Naive thymus-derived CD4-positive, alpha-beta T cell (primary cell): ENCODE results near the gene TTC17. TPM values are rescaled to one million over a fixed set of nuclear protein-coding genes. Genes with fewer than 3 reads are reported as not detected.

Experiments
- ATAC-seq: fragments of 150-1000 bp; cut with Tn5 transposase; 2 replicates; pipeline ENCODE4 v1.10.0; 2021; ENCODE audit warnings: mild to moderate bottlenecking, moderate library complexity
- CTCF ChIA-PET: fragments of 350-600 bp; sonication (Branson Sonifier 250); formaldehyde crosslinking; loops from one replicate; lab custom pipeline; 2021; ENCODE audit warnings: antibody characterized with exemption; lab: Charles Lee
- POLR2A ChIA-PET: fragments of 350-600 bp; sonication (Branson Sonifier 250); formaldehyde crosslinking; loops from one replicate; lab custom pipeline; 2021; ENCODE audit warnings: antibody characterized with exemption, inconsistent platforms; lab: Charles Lee
- DNase-seq, 9 donors: peaks; one replicate each; pipeline versions ENCODE4 v3.0.0 to v3.0.0-alpha.2; 2020 to 2022; ENCODE audit warnings: mixed read lengths in 1 of 9
- H3K27ac ChIP-seq: one replicate; pipeline ENCODE4 v1.7.0; 2013; ENCODE audit warnings: mild to moderate bottlenecking, low read depth, low read length, moderate library complexity
- H3K27me3 ChIP-seq, 2 donors: one replicate each; pipeline ENCODE4 v1.7.0; 2013; ENCODE audit warnings: low read length in 2 of 2, mild to moderate bottlenecking in 2 of 2, moderate library complexity in 2 of 2; ENCODE audit not compliant: control insufficient read depth in 2 of 2, insufficient read depth in 2 of 2
- H3K36me3 ChIP-seq, 3 experiments: 1 replicate in 2 of 3; 2 replicates in 1 of 3; pipeline ENCODE4 v1.7.0; 2013; ENCODE audit warnings: low read length in 3 of 3, mild to moderate bottlenecking in 3 of 3, moderate library complexity in 1 of 3; ENCODE audit not compliant: insufficient read depth in 3 of 3, control insufficient read depth in 2 of 3
- H3K4me1 ChIP-seq, 2 donors: one replicate each; pipeline ENCODE4 v1.7.0; 2013; ENCODE audit warnings: low read length in 2 of 2, mild to moderate bottlenecking in 2 of 2, moderate library complexity in 1 of 2; ENCODE audit not compliant: control insufficient read depth in 2 of 2, insufficient read depth in 2 of 2
- H3K4me3 ChIP-seq: 2 replicates; pipeline ENCODE4 v1.7.0; 2013; ENCODE audit warnings: mild to moderate bottlenecking, low read length
- H3K9me3 ChIP-seq, 3 experiments: 1 replicate in 2 of 3; 2 replicates in 1 of 3; pipeline ENCODE4 v1.7.0; 2013; ENCODE audit warnings: low read length in 3 of 3; ENCODE audit not compliant: control insufficient read depth in 2 of 3
- H3K27ac Mint-ChIP-seq, 9 donors: one replicate each; pipeline ENCODE4 v1.8.0; 2020 to 2022; ENCODE audit warnings: mixed read lengths in 9 of 9, mild to moderate bottlenecking in 8 of 9, moderate library complexity in 5 of 9, inconsistent platforms in 2 of 9
- H3K27me3 Mint-ChIP-seq, 5 donors: one replicate each; pipeline ENCODE4 v1.8.0; 2021 to 2022; ENCODE audit warnings: mixed read lengths in 5 of 5, mild to moderate bottlenecking in 1 of 5
- H3K36me3 Mint-ChIP-seq, 5 donors: one replicate each; pipeline ENCODE4 v1.8.0; 2020 to 2022; ENCODE audit warnings: mixed read lengths in 5 of 5, mild to moderate bottlenecking in 3 of 5, inconsistent platforms in 1 of 5
- H3K4me1 Mint-ChIP-seq, 7 donors: one replicate each; pipeline ENCODE4 v1.8.0; 2020 to 2022; ENCODE audit warnings: mixed read lengths in 7 of 7, mild to moderate bottlenecking in 3 of 7, inconsistent platforms in 1 of 7
- H3K4me3 Mint-ChIP-seq, 10 donors: one replicate each; pipeline ENCODE4 v1.8.0; 2020 to 2022; ENCODE audit warnings: mild to moderate bottlenecking in 10 of 10, mixed read lengths in 10 of 10, moderate library complexity in 6 of 10, inconsistent platforms in 2 of 10
- H3K9me3 Mint-ChIP-seq, 11 donors: one replicate each; pipeline ENCODE4 v1.8.0; 2020 to 2022; ENCODE audit warnings: mixed read lengths in 11 of 11, mild to moderate bottlenecking in 4 of 11, inconsistent platforms in 1 of 11, moderate library complexity in 1 of 11
- intact Hi-C, 2 donors: fragments of 100-400 bp; cut with micrococcal nuclease; formaldehyde crosslinking; loops; one replicate each; pipeline ENCODE4 v1.15.1; 2023
- polyA plus RNA-seq, 2 donors: library from polyadenylated mRNA; unstranded; fragments of 300-500 nt; fragmentation: Illumina TruSeq; gene quantifications; one replicate each; pipeline ENCODE4 v1.2.3, GENCODE V29; 2021
- total RNA-seq, 6 experiments: library from RNA in 5 of 6; stranded (reverse) in 5 of 6; gene quantifications; 1 replicate in 5 of 6; 2 replicates in 1 of 6; pipeline ENCODE4 v1.2.3 and lab custom pipeline; 2021 to 2026

Gene TTC17
- total and polyA plus RNA-seq, 7 experiments from 2014 or later: 45.9 to 132 (median 97.9) TPM

GRCh38 chr11:43376065-43376464 lies 17.3 kb downstream of the TTC17 start:
- H3K27me3 ChIP-seq: no peaks in the 10 kb centered on the region
- H3K27ac Mint-ChIP-seq: no peak overlapping the region
- H3K9me3 ChIP-seq: no peaks in the 10 kb centered on the region
- no peaks in the 10 kb centered on the region for H3K4me1 ChIP-seq
- DNase-seq (no peak), ATAC-seq (no peak)
- H3K4me1 Mint-ChIP-seq: peaks cover 7 to 42% (median 31%) of the 10 kb centered on the region in 7 donors
- H3K27me3 Mint-ChIP-seq: no peaks in the 10 kb centered on the region
- H3K4me3 ChIP-seq: no peak overlapping the region
- POLR2A ChIA-PET: no interaction called here
- CTCF ChIA-PET: no interaction called here
- no peaks in the 10 kb centered on the region for H3K9me3 Mint-ChIP-seq
- intact Hi-C loops: no loop called here
- H3K27ac ChIP-seq: no peak overlapping the region
- peaks cover 0 to 40% (median 4%) of the 10 kb centered on the region in 5 donors for H3K36me3 Mint-ChIP-seq
- H3K4me3 Mint-ChIP-seq: no peak overlapping the region
- peaks cover 0 to 12% (median 10%) of the 10 kb centered on the region in 3 experiments for H3K36me3 ChIP-seq

GRCh38 chr11:43376594-43376993 lies 17.9 kb downstream of the TTC17 start:
- Histone ChIP-seq H3K4me1 (no peaks in the 10 kb centered on the region), H3K36me3 (peaks cover 3 to 11% (median 10%) of the 10 kb centered on the region in 3 experiments), H3K27ac (no peak overlapping the region), H3K4me3 (no peak overlapping the region), H3K27me3 (no peaks in the 10 kb centered on the region), H3K9me3 (no peaks in the 10 kb centered on the region)
- CTCF ChIA-PET: no interaction called here
- H3K9me3 Mint-ChIP-seq: no peaks in the 10 kb centered on the region
- ATAC-seq: no peak
- POLR2A ChIA-PET: no interaction called here
- H3K4me1 Mint-ChIP-seq: peaks cover 7 to 37% (median 28%) of the 10 kb centered on the region in 7 donors
- no peak for DNase-seq
- H3K27ac Mint-ChIP-seq: no peak overlapping the region
- no peaks in the 10 kb centered on the region for H3K27me3 Mint-ChIP-seq
- H3K4me3 Mint-ChIP-seq: no peak overlapping the region
- H3K36me3 Mint-ChIP-seq: peaks cover 0 to 37% (median 5%) of the 10 kb centered on the region in 5 donors
- intact Hi-C loops: no loop called here

- Histone ChIP-seq H3K36me3 (peaks cover 6 to 12% (median 11%) of the 10 kb centered on the region in 3 experiments), H3K4me3 (no peak overlapping the region), H3K4me1 (no peaks in the 10 kb centered on the region), H3K27ac (no peak overlapping the region), H3K27me3 (no peaks in the 10 kb centered on the region), H3K9me3 (no peaks in the 10 kb centered on the region)
- peaks cover 10 to 39% (median 26%) of the 10 kb centered on the region in 7 donors for H3K4me1 Mint-ChIP-seq
- no peak for ATAC-seq
- H3K27me3 Mint-ChIP-seq: no peaks in the 10 kb centered on the region
- ChIA-PET CTCF (no interaction called here), POLR2A (no interaction called here)
- DNase-seq: no peak
- no peak overlapping the region for H3K4me3 Mint-ChIP-seq
- H3K36me3 Mint-ChIP-seq: peaks cover 0 to 39% (median 7%) of the 10 kb centered on the region in 5 donors
- intact Hi-C loops: no loop called here
- no peaks in the 10 kb centered on the region for H3K9me3 Mint-ChIP-seq
- H3K27ac Mint-ChIP-seq: no peak overlapping the region
Measured at GRCh38 chr11:43377389-43377788, 18.7 kb downstream of the TTC17 start.

GRCh38 chr11:43378897-43379296 lies 20.2 kb downstream of the TTC17 start:
- no peaks in the 10 kb centered on the region for H3K27me3 Mint-ChIP-seq
- no peaks in the 10 kb centered on the region for H3K9me3 ChIP-seq
- peaks cover 0 to 32% (median 7%) of the 10 kb centered on the region in 5 donors for H3K36me3 Mint-ChIP-seq
- H3K4me1 Mint-ChIP-seq: peaks cover 10 to 34% (median 26%) of the 10 kb centered on the region in 7 donors
- no peaks in the 10 kb centered on the region for H3K27me3 ChIP-seq
- no peak overlapping the region for H3K27ac Mint-ChIP-seq
- ATAC-seq (no peak), DNase-seq (no peak)
- H3K4me1 ChIP-seq: no peaks in the 10 kb centered on the region
- intact Hi-C loops: no loop called here
- ChIA-PET POLR2A (no interaction called here), CTCF (no interaction called here)
- H3K27ac ChIP-seq: no peak overlapping the region
- no peak overlapping the region for H3K4me3 ChIP-seq
- H3K36me3 ChIP-seq: peaks cover 6 to 12% (median 6%) of the 10 kb centered on the region in 3 experiments
- H3K4me3 Mint-ChIP-seq: no peak overlapping the region
- no peaks in the 10 kb centered on the region for H3K9me3 Mint-ChIP-seq

- Histone ChIP-seq H3K9me3 (no peaks in the 10 kb centered on the region), H3K4me3 (no peak overlapping the region), H3K27ac (no peak overlapping the region), H3K36me3 (peaks cover 5 to 14% (median 6%) of the 10 kb centered on the region in 3 experiments), H3K27me3 (no peaks in the 10 kb centered on the region), H3K4me1 (no peaks in the 10 kb centered on the region)
- intact Hi-C loops: no loop called here
- POLR2A ChIA-PET: interaction anchor here (0.6 kb wide), 1 partner anchor 23 kb away, joined by 3 read pairs; the partner anchor contains the start of gene TTC17
- no peak overlapping the region for H3K27ac Mint-ChIP-seq
- H3K27me3 Mint-ChIP-seq: no peaks in the 10 kb centered on the region
- ATAC-seq (no peak), DNase-seq (no peak)
- CTCF ChIA-PET: no interaction called here
- peaks cover 0 to 32% (median 14%) of the 10 kb centered on the region in 5 donors for H3K36me3 Mint-ChIP-seq
- no peaks in the 10 kb centered on the region for H3K9me3 Mint-ChIP-seq
- H3K4me1 Mint-ChIP-seq: peaks cover 7 to 19% (median 14%) of the 10 kb centered on the region in 7 donors
- no peak overlapping the region for H3K4me3 Mint-ChIP-seq
Measured at GRCh38 chr11:43381802-43382201, 23.1 kb downstream of the TTC17 start.

- ATAC-seq (no peak), DNase-seq (no peak)
- H3K36me3 Mint-ChIP-seq: peaks cover 0 to 30% (median 14%) of the 10 kb centered on the region in 5 donors
- no peaks in the 10 kb centered on the region for H3K9me3 Mint-ChIP-seq
- H3K27me3 Mint-ChIP-seq: no peaks in the 10 kb centered on the region
- Histone ChIP-seq H3K36me3 (peaks cover 5 to 20% (median 6%) of the 10 kb centered on the region in 3 experiments), H3K4me1 (no peaks in the 10 kb centered on the region), H3K9me3 (no peaks in the 10 kb centered on the region), H3K27ac (no peak overlapping the region), H3K27me3 (no peaks in the 10 kb centered on the region), H3K4me3 (no peak overlapping the region)
- H3K4me3 Mint-ChIP-seq: no peak overlapping the region
- intact Hi-C loops: no loop called here
- ChIA-PET POLR2A (interaction anchor here (0.7 kb wide), 1 partner anchor 23 kb away, joined by 4 read pairs; no protein-coding TSS in a partner anchor), CTCF (no interaction called here)
- peaks cover 6 to 16% (median 7%) of the 10 kb centered on the region in 7 donors for H3K4me1 Mint-ChIP-seq
- no peak overlapping the region for H3K27ac Mint-ChIP-seq
Measured at GRCh38 chr11:43382614-43383013, 23.9 kb downstream of the TTC17 start.

GRCh38 chr11:43384393-43384792 lies 25.7 kb downstream of the TTC17 start:
- Histone ChIP-seq H3K36me3 (peaks cover 1 to 30% (median 6%) of the 10 kb centered on the region in 3 experiments), H3K4me3 (no peak overlapping the region), H3K9me3 (no peaks in the 10 kb centered on the region), H3K27ac (no peak overlapping the region), H3K4me1 (no peaks in the 10 kb centered on the region), H3K27me3 (no peaks in the 10 kb centered on the region)
- Mint-ChIP-seq H3K27ac (no peak overlapping the region), H3K9me3 (no peaks in the 10 kb centered on the region), H3K4me3 (no peak overlapping the region), H3K27me3 (no peaks in the 10 kb centered on the region), H3K4me1 (peaks cover 0 to 9% (median 5%) of the 10 kb centered on the region in 7 donors), H3K36me3 (peaks cover 1 to 28% (median 11%) of the 10 kb centered on the region in 5 donors)
- ChIA-PET CTCF (no interaction called here), POLR2A (no interaction called here)
- intact Hi-C loops: no loop called here
- ATAC-seq (no peak), DNase-seq (no peak)
